HG03060 (cell line): Measurements from ENCODE around the gene ZSWIM2.
A peak's percentile ranks its signal among the peaks of the same experiment; 100 is the strongest.
"Not testable (repeated sequence)": the region's sequence is repeated elsewhere in the genome, so short reads cannot be mapped to it uniquely, and the experiment has no call there.

Experiments used
- ATAC-seq: cut with Tn5 transposase; IDR thresholded peaks from one replicate; pipeline ENCODE4 v1.9.1; 2021; ENCODE audit warnings: low read depth, moderate number of reproducible peaks; ENCODE audit not compliant: unreplicated experiment

The ZSWIM2 gene

GRCh38 chr2:186848873-186849578 lies at the start of gene ZSWIM2:
TSS of gene ZSWIM2 (minus strand) at chr2:186849170. CDS start at chr2:186849130, 40 bp downstream.
- ATAC-seq = peak; percentile 70

- ATAC-seq = not testable (repeated sequence)
Measured at GRCh38 chr2:186896220-186896619, 47.2 kb upstream of the ZSWIM2 start.

DNA sequence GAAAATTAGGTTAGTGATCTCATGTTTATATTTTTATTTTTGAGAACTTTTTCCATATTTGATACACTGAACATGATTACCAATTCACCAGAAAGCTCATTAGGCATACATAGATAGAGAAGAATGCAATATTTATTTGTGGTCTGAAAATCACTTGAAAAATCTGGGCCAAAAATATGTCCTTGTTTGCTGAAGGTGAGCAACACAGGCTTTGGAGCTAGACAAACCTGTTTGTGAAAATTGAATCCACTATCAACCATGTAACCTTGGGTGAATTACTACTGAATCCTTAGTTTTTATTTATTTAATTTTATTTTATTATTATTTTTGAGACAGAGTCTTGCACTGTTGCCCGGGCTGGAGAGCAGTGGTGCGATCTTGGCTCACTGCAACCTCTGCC lies 46.5 kb upstream of the ZSWIM2 start:
- ATAC-seq = no peak

DNA sequence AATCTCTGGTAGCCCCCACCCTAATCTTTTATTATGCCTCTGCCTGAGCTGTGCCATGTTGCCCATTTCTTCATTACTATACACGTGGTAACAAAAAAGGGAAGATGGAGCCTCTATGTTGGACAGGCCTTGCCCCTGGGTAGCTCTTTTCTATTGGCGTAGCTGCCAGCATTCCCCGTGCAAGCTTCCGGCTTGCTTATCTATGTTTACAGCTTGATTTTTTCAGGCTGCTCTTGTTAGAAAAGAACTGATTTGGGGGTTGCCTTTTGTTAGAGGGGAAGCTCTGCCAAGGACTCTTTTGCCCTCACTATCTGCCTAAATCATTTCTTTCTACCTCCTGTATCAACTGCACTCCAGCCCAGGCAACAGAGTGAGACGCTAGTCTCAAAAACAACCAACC lies 45.5 kb upstream of the ZSWIM2 start:
- ATAC-seq = no peak

DNA sequence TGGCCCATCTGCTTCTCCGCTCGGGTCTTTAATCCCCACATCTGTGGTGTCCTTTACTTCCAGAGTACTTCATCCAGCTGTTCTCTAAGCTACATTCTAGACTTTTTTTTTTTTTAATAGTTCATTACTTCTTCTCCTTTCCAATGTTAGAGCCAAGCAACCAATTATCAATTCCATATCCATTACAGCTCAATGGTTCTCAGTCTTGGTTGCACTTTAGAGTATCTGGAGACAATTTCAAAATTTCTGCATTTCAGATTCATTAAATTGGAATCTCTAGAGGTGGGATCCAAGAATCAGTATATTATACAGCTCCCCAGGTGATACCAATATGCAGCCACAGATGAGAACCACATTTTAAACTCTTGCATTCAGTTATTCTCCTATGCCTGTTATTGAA lies 43.9 kb upstream of the ZSWIM2 start:
- ATAC-seq = no peak

DNA sequence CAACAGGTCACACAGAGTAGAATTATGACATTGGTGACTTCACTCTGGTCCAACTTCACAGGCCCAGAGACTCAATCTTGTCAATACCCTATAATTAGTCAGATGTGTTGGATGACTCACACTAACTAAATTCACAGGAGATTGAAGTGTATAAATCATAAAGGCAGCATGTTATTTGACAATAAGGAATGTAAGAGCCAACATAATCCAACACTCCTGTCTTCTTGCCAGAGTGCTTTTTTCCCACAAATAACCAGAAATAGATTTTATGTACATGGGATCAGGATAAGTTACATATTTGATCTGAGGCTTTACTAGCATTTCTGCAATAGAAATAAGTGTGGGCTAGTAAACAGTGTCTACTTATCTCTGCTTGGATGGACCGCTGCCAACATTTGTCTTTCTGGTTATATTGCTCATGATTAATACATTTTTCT lies 42.2 kb upstream of the ZSWIM2 start:
- ATAC-seq = no peak

- ATAC-seq = no peak
Measured at GRCh38 chr2:186889101-186889879, 40.3 kb upstream of the ZSWIM2 start.

- ATAC-seq = no peak
Measured at GRCh38 chr2:186887107-186888090, 38.4 kb upstream of the ZSWIM2 start.

GRCh38 chr2:186884587-186884986 lies 35.6 kb upstream of the ZSWIM2 start:
- no peak for ATAC-seq

GRCh38 chr2:186883666-186884065 lies 34.7 kb upstream of the ZSWIM2 start:
- ATAC-seq = no peak

DNA sequence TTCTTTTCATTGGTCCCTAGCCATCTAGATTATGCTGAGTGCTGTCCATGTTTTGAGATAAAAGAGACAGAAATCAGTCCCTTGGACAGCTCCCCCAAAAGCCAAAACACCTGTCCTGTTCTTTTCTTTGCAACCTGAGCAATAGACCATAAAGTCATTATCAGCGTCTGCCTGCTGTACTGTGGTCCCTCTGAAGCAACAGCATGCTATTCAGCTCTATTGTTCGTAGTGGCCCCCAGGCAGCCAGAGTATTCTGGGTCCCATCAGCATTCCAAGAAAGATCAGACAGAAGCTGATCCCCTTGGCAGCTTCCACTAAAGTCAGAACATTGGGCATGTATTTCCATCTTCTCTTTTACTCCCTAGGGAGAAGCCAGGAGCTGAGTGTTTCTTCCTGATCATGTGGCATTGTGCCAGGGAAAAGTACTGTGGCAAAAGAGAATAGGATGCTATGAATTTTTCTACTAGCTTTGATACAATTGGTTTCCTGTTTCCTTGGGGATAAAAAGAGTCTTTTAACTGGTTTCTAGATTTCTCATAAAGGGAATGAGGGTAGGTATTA lies 33.6 kb upstream of the ZSWIM2 start:
- ATAC-seq = no peak

DNA sequence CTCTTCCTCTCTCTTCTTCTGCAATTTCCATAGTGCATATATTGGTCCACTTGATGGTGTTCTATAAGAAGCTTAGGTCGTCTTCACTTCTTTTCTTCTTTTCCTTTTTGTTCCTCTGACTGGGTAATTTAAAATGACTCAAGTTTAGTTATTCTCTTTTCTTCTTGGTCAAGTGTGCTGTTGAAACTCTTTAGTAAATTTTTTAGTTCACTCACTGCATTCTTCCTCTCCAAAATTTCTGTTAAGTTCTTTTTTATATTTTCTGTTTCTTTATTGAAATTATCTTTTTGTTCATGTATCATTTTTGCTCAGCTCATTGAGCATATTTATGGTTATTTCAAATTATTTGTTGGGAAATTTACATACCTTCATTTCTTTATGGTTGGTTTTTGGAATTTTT lies 32.7 kb upstream of the ZSWIM2 start:
- no peak for ATAC-seq

DNA sequence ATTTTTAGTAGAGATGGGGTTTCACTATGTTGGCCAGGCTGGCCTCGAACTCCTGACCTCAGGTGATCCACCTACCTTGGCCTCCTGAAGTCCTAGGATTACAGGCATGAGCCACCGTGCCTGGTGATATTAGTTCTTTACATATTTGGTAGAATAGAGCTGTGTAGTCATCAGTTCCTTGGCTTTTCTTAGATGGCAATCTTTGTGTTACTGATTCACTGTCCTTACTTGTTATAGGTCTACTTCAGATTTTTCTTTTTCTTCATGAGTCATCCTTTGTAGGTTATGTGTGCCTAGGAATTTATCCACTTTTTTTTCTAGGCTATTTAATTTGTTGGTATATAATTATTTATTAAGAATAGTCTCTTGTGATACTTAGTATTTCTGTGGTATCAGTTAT lies 30.3 kb upstream of the ZSWIM2 start:
- no peak for ATAC-seq

GRCh38 chr2:186874713-186875112 lies 25.7 kb upstream of the ZSWIM2 start:
- no peak for ATAC-seq

- ATAC-seq = no peak
Measured at GRCh38 chr2:186871881-186872280, 22.9 kb upstream of the ZSWIM2 start.

DNA sequence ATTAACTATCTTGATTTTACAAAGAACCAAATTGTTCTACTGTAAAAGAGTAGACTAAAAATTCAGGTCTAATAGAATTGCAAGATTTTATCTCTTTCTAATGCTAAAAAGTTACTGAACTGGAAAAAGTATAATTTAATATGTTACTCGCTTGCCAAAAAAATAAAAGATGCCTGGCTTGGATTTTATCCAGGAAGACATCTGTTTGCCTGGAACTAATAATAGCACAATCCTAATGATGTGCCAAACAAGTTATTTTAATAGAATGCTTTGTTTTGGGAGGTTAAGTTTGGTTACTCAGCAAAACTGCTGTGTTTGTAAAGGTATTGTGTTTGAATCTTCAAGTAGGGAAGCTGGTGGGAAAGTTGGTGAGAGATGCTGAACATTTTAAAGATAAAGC lies 19.4 kb upstream of the ZSWIM2 start:
- ATAC-seq = no peak

DNA sequence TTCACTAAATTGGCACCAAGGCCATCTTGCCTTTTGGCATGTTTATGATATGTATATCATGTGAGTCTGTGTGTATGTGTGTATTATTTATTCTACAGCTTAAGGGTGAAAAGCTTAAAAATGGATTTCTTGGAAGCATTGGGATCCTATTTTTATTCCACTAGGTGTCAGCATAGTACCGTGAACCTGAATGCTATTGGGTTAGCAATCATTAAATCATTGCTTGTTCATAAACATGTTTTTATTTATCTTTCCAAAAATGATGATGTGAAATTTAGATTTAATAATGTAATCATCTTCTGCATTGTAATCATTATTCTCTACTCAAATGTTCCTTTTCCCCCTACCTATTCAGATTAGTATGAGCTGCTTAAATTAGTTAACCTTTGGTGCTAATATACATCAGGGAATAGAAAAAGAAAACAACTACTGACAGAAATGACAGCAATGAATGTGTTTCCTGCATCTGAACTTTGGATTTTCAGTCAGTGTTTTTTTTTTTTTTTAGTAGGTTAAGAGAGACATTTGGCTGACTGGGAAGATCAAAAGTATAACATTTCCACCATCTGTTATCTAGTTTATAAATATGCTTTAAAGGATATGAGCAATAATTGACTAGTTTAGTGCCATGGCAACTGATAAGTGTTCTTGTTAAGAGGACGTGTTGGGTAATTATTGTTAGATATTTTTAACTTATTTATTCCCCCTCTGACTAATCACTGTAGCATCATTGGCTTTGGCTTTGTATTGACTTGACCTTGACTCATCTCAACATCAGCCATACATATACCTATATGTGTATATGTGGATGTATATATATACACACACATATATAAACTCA lies 14.1 kb upstream of the ZSWIM2 start:
- ATAC-seq = no peak

DNA sequence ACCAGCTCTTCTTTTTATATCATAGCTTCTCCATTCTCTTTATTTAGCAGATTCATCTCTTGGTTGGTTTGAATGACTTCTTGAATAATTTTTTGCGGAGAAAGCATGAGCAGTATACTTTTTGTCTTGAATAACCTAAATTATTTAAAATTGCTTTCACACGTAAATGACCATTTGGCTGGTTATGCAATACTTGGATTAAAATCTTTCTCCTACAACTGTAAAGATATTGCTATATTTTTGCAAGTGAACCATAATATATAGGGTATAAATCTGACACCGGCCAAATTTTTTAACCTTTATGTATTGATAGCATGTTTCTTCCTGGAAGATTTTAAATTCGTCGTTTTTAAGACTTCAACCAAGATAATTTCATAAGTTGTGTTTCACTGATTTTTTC lies 6.2 kb upstream of the ZSWIM2 start:
- ATAC-seq = no peak

DNA sequence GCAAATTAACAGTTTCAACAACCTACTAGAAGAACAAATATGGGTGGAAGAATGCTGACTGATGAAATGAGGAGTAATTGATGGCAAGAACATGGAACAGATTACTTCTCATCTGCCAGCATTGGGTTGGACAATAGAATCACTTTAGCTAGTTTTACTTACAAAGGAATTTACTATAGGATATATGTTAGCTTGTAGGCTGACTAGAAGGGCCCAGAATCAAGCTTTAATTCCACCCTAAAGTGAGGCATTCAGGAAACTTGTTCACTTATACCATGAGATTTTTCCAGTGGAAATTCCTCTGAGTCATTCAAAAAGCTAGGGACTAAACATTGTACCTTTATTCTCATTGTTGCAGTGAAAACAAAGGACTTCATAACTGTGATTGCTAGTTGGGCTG lies 5.0 kb upstream of the ZSWIM2 start:
- no peak for ATAC-seq

DNA sequence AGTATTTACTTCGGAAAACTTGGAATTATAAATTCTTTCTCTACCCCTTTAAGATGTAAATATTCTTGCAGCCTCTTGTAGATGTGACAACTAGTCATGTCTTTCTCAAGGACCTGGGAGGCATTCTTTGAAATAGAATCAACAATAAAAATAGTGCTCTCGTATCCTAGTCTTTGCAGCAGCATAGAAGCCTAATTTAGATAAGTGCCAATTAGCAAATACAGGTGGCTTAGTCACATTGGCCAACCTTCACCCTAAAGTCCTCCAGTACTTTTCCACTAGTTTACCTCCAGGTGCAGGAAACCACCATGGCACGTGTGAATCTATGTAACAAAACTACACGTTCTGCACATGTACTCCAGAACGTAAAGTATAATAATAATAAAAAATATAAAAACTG lies 3.5 kb upstream of the ZSWIM2 start:
- no peak for ATAC-seq
